A549 (cell line): ENCODE results near the gene TNRC6B. TPM values are rescaled to one million over a fixed set of nuclear protein-coding genes. Genes with fewer than 3 reads are reported as not detected.

Experiments
- polyA plus RNA-seq, 4 experiments: library from polyadenylated mRNA; depleted of rRNA in 3 of 4; stranded (reverse); fragments of >200 nt; fragmentation: RNase III in 1 of 4; extraction: RNeasy Plus Mini Kit Qiagen cat#74134 plus additional on column Dnase treatment in 1 of 4; gene quantifications; 2 replicates in 3 of 4; 3 replicates in 1 of 4; pipeline ENCODE4 v1.2.3, GENCODE V29; 2011 to 2017

Gene TNRC6B
- polyA plus RNA-seq, 2 of the 4 experiments (the other 2 are of a cell fraction), result 4.9 to 5.0 TPM

Other genes starting within 250 kb of the TNRC6B start
- not detected in 2 replicates for gene TMA7B, start 217.5 kb upstream of the TNRC6B start, polyA plus RNA-seq (2011; rRNA removed)
- gene TMA7B, start 217.5 kb upstream of the TNRC6B start, polyA plus RNA-seq (2017; fragmentation: RNase III; extraction: RNeasy Plus Mini Kit Qiagen cat#74134 plus additional on column Dnase treatment), result not detected in 3 replicates
- not detected in 2 replicates for gene FAM83F, start 183.0 kb upstream of the TNRC6B start, polyA plus RNA-seq (2011; rRNA removed)
- gene FAM83F, start 183.0 kb upstream of the TNRC6B start, polyA plus RNA-seq (2017; fragmentation: RNase III; extraction: RNeasy Plus Mini Kit Qiagen cat#74134 plus additional on column Dnase treatment), result not detected in 3 replicates
- gene ADSL, start 168.6 kb downstream of the TNRC6B start, polyA plus RNA-seq (2011; rRNA removed), result 126 TPM in 2 replicates
- gene ADSL, start 168.6 kb downstream of the TNRC6B start, polyA plus RNA-seq (2017; fragmentation: RNase III; extraction: RNeasy Plus Mini Kit Qiagen cat#74134 plus additional on column Dnase treatment), result 85.6 to 105 TPM (median 87.6 TPM) in 3 replicates
- gene SGSM3, start 192.7 kb downstream of the TNRC6B start, polyA plus RNA-seq (2011; rRNA removed), result 18.6 and 20.4 TPM in 2 replicates
- 22.0 to 24.8 TPM (median 24.7 TPM) in 3 replicates for gene SGSM3, start 192.7 kb downstream of the TNRC6B start, polyA plus RNA-seq (2017; fragmentation: RNase III; extraction: RNeasy Plus Mini Kit Qiagen cat#74134 plus additional on column Dnase treatment)